SK-N-SH (cell line): ENCODE data around the gene VAMP5. TPM values are rescaled to one million over a fixed set of nuclear protein-coding genes. Genes with fewer than 3 reads are reported as not detected.

Experiments
- CTCF ChIA-PET: fragments of 300-600, 350-600 bp; formaldehyde crosslinking; extraction: SDS; loops from one replicate; lab custom pipeline; 2021; lab: Yijun Ruan, JAX
- POLR2A ChIA-PET: fragments of 350-600 bp; sonication (Branson Sonifier 250); formaldehyde crosslinking; extraction: SDS; loops from one replicate; lab custom pipeline; 2020; ENCODE audit warnings: antibody characterized with exemption, inconsistent platforms; lab: Yijun Ruan, JAX
- DNase-seq: peaks from one replicate; pipeline ENCODE4 v3.0.0; 2012
- H2AFZ ChIP-seq: fragments of 200-600 bp; sonication (generic); 2 replicates; pipeline ENCODE4 v1.8.1; 2016; ENCODE audit warnings: antibody characterized with exemption, mild to moderate bottlenecking, low read depth
- H3F3A ChIP-seq: fragments of 200-600 bp; sonication (generic); replicated peaks from 2 replicates; pipeline ENCODE3; 2016; ENCODE audit warnings: antibody characterized with exemption, mild to moderate bottlenecking; ENCODE audit not compliant: insufficient read depth
- H3K27ac ChIP-seq, 2 experiments: fragments of 200-500 bp in 1 of 2; fragments of 200-600 bp in 1 of 2; sonication (Bioruptor generic) in 1 of 2; sonication (generic), shearing (Covaris generic) in 1 of 2; 2 replicates each; pipeline versions ENCODE4 v1.5.1 to v1.6.1; 2014 to 2016; ENCODE audit warnings: low read depth in 2 of 2, inconsistent platforms in 1 of 2, low read length in 1 of 2, mild to moderate bottlenecking in 1 of 2, mixed read lengths in 1 of 2
- H3K27me3 ChIP-seq: fragments of 200-600 bp; sonication (generic), shearing (Covaris generic); 2 replicates; pipeline ENCODE4 v1.6.1; 2016; ENCODE audit warnings: mixed run types; ENCODE audit not compliant: insufficient read depth
- H3K36me3 ChIP-seq, 2 experiments: fragments of 200-500 bp in 1 of 2; fragments of 200-600 bp in 1 of 2; sonication (Bioruptor generic) in 1 of 2; sonication (generic) in 1 of 2; replicated peaks in 1 of 2; 2 replicates each; pipeline versions ENCODE3 to v1.5.1; 2014 to 2016; ENCODE audit warnings: low read length in 1 of 2, mild to moderate bottlenecking in 1 of 2; ENCODE audit not compliant: insufficient read depth in 2 of 2, control insufficient read depth in 1 of 2
- H3K4me1 ChIP-seq, 2 experiments: fragments of 200-500 bp in 1 of 2; fragments of 200-600 bp in 1 of 2; sonication (Bioruptor generic) in 1 of 2; sonication (generic), shearing (Covaris generic) in 1 of 2; 2 replicates each; pipeline versions ENCODE4 v1.5.1 to v1.6.1; 2014 to 2016; ENCODE audit warnings: low read depth in 1 of 2, low read length in 1 of 2, mixed run types in 1 of 2; ENCODE audit not compliant: insufficient read depth in 2 of 2, control insufficient read depth in 1 of 2
- H3K4me2 ChIP-seq: fragments of 200-600 bp; sonication (generic), shearing (Covaris generic); 2 replicates; pipeline ENCODE4 v1.6.1; 2017; ENCODE audit warnings: mixed run types
- H3K4me3 ChIP-seq, 2 experiments: fragments of 200-500 bp in 1 of 2; fragments of 200-600 bp in 1 of 2; sonication (Bioruptor generic) in 1 of 2; sonication (generic), shearing (Covaris generic) in 1 of 2; 2 replicates each; pipeline versions ENCODE4 v1.5.1 to v1.8.1; 2014 to 2016; ENCODE audit warnings: low read depth in 2 of 2, inconsistent platforms in 1 of 2, low read length in 1 of 2, mild to moderate bottlenecking in 1 of 2, mixed read lengths in 1 of 2, moderate library complexity in 1 of 2
- H3K79me2 ChIP-seq: fragments of 200-600 bp; sonication (generic); 2 replicates; pipeline ENCODE4 v1.8.1; 2017; ENCODE audit warnings: mild to moderate bottlenecking; ENCODE audit not compliant: insufficient read depth
- H3K9ac ChIP-seq: fragments of 200-600 bp; sonication (generic); 2 replicates; pipeline ENCODE4 v1.6.1; 2017; ENCODE audit warnings: mixed run types
- H3K9me2 ChIP-seq: fragments of 200-600 bp; sonication (generic); 2 replicates; pipeline ENCODE4 v1.6.1; 2017; ENCODE audit warnings: mixed run types
- H3K9me3 ChIP-seq: fragments of 200-600 bp; sonication (generic); 2 replicates; pipeline ENCODE4 v1.6.1; 2017; ENCODE audit warnings: mixed run types, mild to moderate bottlenecking, moderate library complexity
- H4K20me1 ChIP-seq: fragments of 200-600 bp; sonication (generic); 2 replicates; pipeline ENCODE4 v1.6.1; 2017; ENCODE audit warnings: mild to moderate bottlenecking, mixed run types; ENCODE audit not compliant: insufficient read depth
- EP300 ChIP-seq, 2 experiments: IDR thresholded peaks; 2 replicates each; pipeline versions ENCODE4 v1.4.0 to v1.6.1; 2012; ENCODE audit warnings: borderline replicate concordance in 1 of 2, low read depth in 1 of 2, low read length in 1 of 2
- FOXJ3 ChIP-seq: sonication (generic); formaldehyde crosslinking; IDR thresholded peaks from 2 replicates; pipeline ENCODE4 v1.5.1; 2020; ENCODE audit warnings: mild to moderate bottlenecking, missing genetic modification reagents
- GATA2 ChIP-seq: sonication (generic); formaldehyde crosslinking; IDR thresholded peaks from 2 replicates; pipeline ENCODE4 v1.5.0; 2020; ENCODE audit warnings: mild to moderate bottlenecking, missing genetic modification reagents
- JUND ChIP-seq: IDR thresholded peaks from 2 replicates; pipeline ENCODE4 v1.4.0; 2012
- MEF2A ChIP-seq: IDR thresholded peaks from 2 replicates; pipeline ENCODE4 v1.4.0; 2012; ENCODE audit warnings: low read depth, borderline replicate concordance
- NFIC ChIP-seq: IDR thresholded peaks from 2 replicates; pipeline ENCODE4 v1.4.0; 2012; ENCODE audit warnings: borderline replicate concordance
- POLR2AphosphoS5 ChIP-seq: IDR thresholded peaks from 2 replicates; pipeline ENCODE4 v1.6.1; 2012; ENCODE audit warnings: low read depth, low read length
- RAD21 ChIP-seq: IDR thresholded peaks from 2 replicates; pipeline ENCODE4 v1.6.1; 2012; ENCODE audit warnings: mild to moderate bottlenecking, low read length
- RCOR1 ChIP-seq: fragments of 150-350 bp; IDR thresholded peaks from 2 replicates; pipeline ENCODE4 v1.6.1; 2017; ENCODE audit warnings: antibody characterized with exemption, low read length
- SIN3A ChIP-seq: IDR thresholded peaks from 2 replicates; pipeline ENCODE4 v1.6.1; 2012; ENCODE audit warnings: low read depth, mild to moderate bottlenecking, low read length, moderate library complexity, borderline replicate concordance
- ZBTB33 ChIP-seq: IDR thresholded peaks from 2 replicates; pipeline ENCODE4 v1.4.0; 2012; ENCODE audit warnings: low read depth, borderline replicate concordance
- WGBS: methylation state at CpG from one replicate; pipeline ENCODE4 v1.1.6; 2017; ENCODE audit warnings: low lambda C conversion rate; 5-methylcytosine and 5-hydroxymethylcytosine counted together
- polyA plus RNA-seq, 3 experiments: library from polyadenylated mRNA; depleted of rRNA; stranded (reverse); fragments of >200 nt; gene quantifications; 2 replicates each; pipeline ENCODE4 v1.2.3, GENCODE V29; 2012

VAMP5 gene
- polyA plus RNA-seq, 1 of the 3 experiments (the other 2 are of a cell fraction), result 12.0 TPM

- H3K79me2 ChIP-seq, result peaks cover 31% of the 10 kb centered on the region
- H3K9me3 ChIP-seq, result no peaks in the 10 kb centered on the region
- no peak overlapping the region; a peak in 1 of 4 replicates for H3K27ac ChIP-seq
- no peak for DNase-seq
- H3K4me3 ChIP-seq, result no peak overlapping the region
- H2AFZ ChIP-seq, result no peak overlapping the region
- H3K36me3 ChIP-seq, result peaks cover 15 to 35% of the 10 kb centered on the region in 2 experiments
- H3K27me3 ChIP-seq, result no peaks in the 10 kb centered on the region
- TF ChIP-seq GATA2 (CRISPR knock-in tag) (no peak), JUND (no peak), EP300 (IDR thresholded peaks at IDR 0.05; ENCODE audit: borderline replicate concordance in 1 of 2, low read depth in 1 of 2, low read length in 1 of 2) (no peak), MEF2A (no peak), FOXJ3 (CRISPR knock-in tag) (no peak), ZBTB33 (no peak), RAD21 (no peak)
- ChIA-PET POLR2A (interaction anchor here (0.6 to 1.9 kb wide), 4 partner anchors 9 to 413 kb away, joined by 3 to 7 read pairs (median 3); partner anchors contain the start of gene RNF181), CTCF (interaction anchor here (0.5 to 3.0 kb wide), 4 partner anchors 32 to 184 kb away, joined by 3 to 12 read pairs (median 4); no protein-coding TSS in a partner anchor)
- H3K9ac ChIP-seq, result no peak overlapping the region
- WGBS, result 70% methylated on average over 6 of the region's 6 CpGs
- peaks cover 26% of the 10 kb centered on the region for H3F3A ChIP-seq
- peaks cover 6 to 22% of the 10 kb centered on the region in 2 experiments; a peak in 2 of 4 replicates for H3K4me1 ChIP-seq
- no peaks in the 10 kb centered on the region for H3K9me2 ChIP-seq
- H3K4me2 ChIP-seq, result peak overlapping the region; percentile 57; the same call in 1 of the 2 replicates
- no peaks in the 10 kb centered on the region for H4K20me1 ChIP-seq
Observed at GRCh38 chr2:85604568-85605339, 20.5 kb downstream of the VAMP5 start.

GRCh38 chr2:85605406-85606115 lies 21.3 kb downstream of the VAMP5 start:
- CTCF ChIA-PET, result interaction anchor here (1.1 to 3.0 kb wide), 4 partner anchors 54 to 185 kb away, joined by 3 to 12 read pairs (median 4); no protein-coding TSS in a partner anchor
- H3K79me2 ChIP-seq, result peaks cover 39% of the 10 kb centered on the region
- H3K9me3 ChIP-seq, result no peaks in the 10 kb centered on the region
- peaks cover 26% of the 10 kb centered on the region for H3F3A ChIP-seq
- 64% methylated on average over 4 of the region's 4 CpGs for WGBS
- 0 out of 2 replicates have a peak overlapping the region, but pooled peaks have one; percentile 15 for H3K4me2 ChIP-seq
- no peak overlapping the region for H3K9ac ChIP-seq
- no peak overlapping the region for H3K4me3 ChIP-seq
- H3K27ac ChIP-seq, result peak overlapping the region; percentile 40 to 47
- TF ChIP-seq EP300 (IDR thresholded peaks at IDR 0.05; ENCODE audit: borderline replicate concordance in 1 of 2, low read depth in 1 of 2, low read length in 1 of 2) (no peak), POLR2AphosphoS5 (no peak), NFIC (peak; percentile 54; the same call in 1 of the 2 replicates), RCOR1 (no peak), SIN3A (no peak)
- H2AFZ ChIP-seq, result no peak overlapping the region
- peaks cover 6 to 26% of the 10 kb centered on the region in 2 experiments; a peak in 2 of 4 replicates for H3K4me1 ChIP-seq
- H3K27me3 ChIP-seq, result no peaks in the 10 kb centered on the region
- H3K9me2 ChIP-seq, result no peaks in the 10 kb centered on the region
- H3K36me3 ChIP-seq, result peaks cover 21 to 33% of the 10 kb centered on the region in 2 experiments
- no peak for DNase-seq
- POLR2A ChIA-PET, result interaction anchor here (0.7 to 1.9 kb wide), 4 partner anchors 10 to 150 kb away, joined by 3 to 7 read pairs (median 3); partner anchors contain the start of gene RNF181
- H4K20me1 ChIP-seq, result no peaks in the 10 kb centered on the region
